ENCODE results near the gene BBIP1.
"Not testable (repeated sequence)": the region's sequence is repeated elsewhere in the genome, so short reads cannot be mapped to it uniquely, and the experiment has no call there.

The BBIP1 gene

GRCh38 chr10:110885932-110886674 lies 32.9 kb downstream of the BBIP1 start:
- DNase-seq (ENCODE audit: low read depth in 2 of 2): no peak

- DNase-seq (ENCODE audit: low read depth in 2 of 2): no peak
Observed at GRCh38 chr10:110883924-110884323, 35.1 kb downstream of the BBIP1 start.

- no peak for DNase-seq (ENCODE audit: low read depth in 2 of 2)
Observed at GRCh38 chr10:110881905-110882304, 37.1 kb downstream of the BBIP1 start.

- DNase-seq (ENCODE audit: low read depth in 2 of 2): no peak
Observed at GRCh38 chr10:110881247-110881646, 37.7 kb downstream of the BBIP1 start.

- no peak for DNase-seq (ENCODE audit: low read depth in 2 of 2)
Observed at GRCh38 chr10:110880012-110880411, 39.0 kb downstream of the BBIP1 start.

GRCh38 chr10:110876788-110877187 lies 42.2 kb downstream of the BBIP1 start:
- no peak for DNase-seq (ENCODE audit: low read depth in 2 of 2)

GRCh38 chr10:110876000-110876399 lies 43.0 kb downstream of the BBIP1 start:
- DNase-seq (ENCODE audit: low read depth in 2 of 2): no peak

GRCh38 chr10:110873951-110874350 lies 45.0 kb downstream of the BBIP1 start:
- no peak for DNase-seq (ENCODE audit: low read depth in 2 of 2)

- no peak for DNase-seq (ENCODE audit: low read depth in 2 of 2)
Observed at GRCh38 chr10:110872984-110873923, 45.7 kb downstream of the BBIP1 start.

- DNase-seq (ENCODE audit: low read depth in 2 of 2): peak; percentile 51 to 60
Observed at GRCh38 chr10:110872145-110872983, 46.6 kb downstream of the BBIP1 start.

- DNase-seq (ENCODE audit: low read depth in 2 of 2): peak; percentile 96 to 97
Observed at GRCh38 chr10:110871298-110872084, 47.5 kb downstream of the BBIP1 start, which contains the start of gene PDCD4. PDCD4 (plus strand) TSS chr10:110871928; CDS start chr10:110876028, 4,100 bp downstream.

GRCh38 chr10:110870823-110871297 lies 48.1 kb downstream of the BBIP1 start:
- DNase-seq (ENCODE audit: low read depth in 2 of 2): no peak

GRCh38 chr10:110868981-110869380 lies 50.0 kb downstream of the BBIP1 start:
- DNase-seq (ENCODE audit: low read depth in 2 of 2): no peak

GRCh38 chr10:110867807-110868465 lies 51.0 kb downstream of the BBIP1 start:
- DNase-seq (ENCODE audit: low read depth in 2 of 2): no peak

- not testable (repeated sequence) for DNase-seq (ENCODE audit: low read depth in 2 of 2)
Observed at GRCh38 chr10:110867011-110867806, 51.8 kb downstream of the BBIP1 start.

- DNase-seq (ENCODE audit: low read depth in 2 of 2): no peak
Observed at GRCh38 chr10:110865809-110866482, 53.0 kb downstream of the BBIP1 start.

- peak in 1 of 2 experiments; percentile 57 for DNase-seq (ENCODE audit: low read depth in 2 of 2)
Observed at GRCh38 chr10:110865186-110865808, 53.7 kb downstream of the BBIP1 start.

GRCh38 chr10:110864662-110865140 lies 54.3 kb downstream of the BBIP1 start:
- DNase-seq (ENCODE audit: low read depth in 2 of 2): no peak
